Tibial nerve (tissue), 4 donors: ENCODE data around the gene IFIT3. TPM values are rescaled to one million over a fixed set of nuclear protein-coding genes. Genes with fewer than 3 reads are reported as not detected.
A peak's percentile ranks its signal among the peaks of the same experiment; 100 is the strongest.

Experiments
- DNase-seq, 2 donors: peaks; one replicate each; pipeline ENCODE4 v3.0.0-alpha.2; 2019; ENCODE audit warnings: low spot score in 2 of 2
- H3K27ac ChIP-seq, 4 donors: fragments of 200-600 bp; sonication (generic) in 3 of 4; one replicate each; pipeline ENCODE4 v1.5.1; 2017 to 2019; ENCODE audit warnings: mild to moderate bottlenecking in 1 of 4
- H3K27me3 ChIP-seq, 2 donors: fragments of 200-600 bp; sonication (generic) in 1 of 2; one replicate each; pipeline versions ENCODE4 v1.5.1 to v1.6.0; 2017 to 2019
- H3K36me3 ChIP-seq, 3 donors: fragments of 200-600 bp; sonication (generic); one replicate each; pipeline ENCODE4 v1.5.1; 2018 to 2019
- H3K4me1 ChIP-seq, 4 donors: fragments of 200-600 bp; sonication (generic) in 3 of 4; one replicate each; pipeline ENCODE4 v1.5.1; 2017 to 2019
- H3K4me3 ChIP-seq, 4 donors: fragments of 200-600 bp; sonication (generic) in 3 of 4; one replicate each; pipeline ENCODE4 v1.5.1; 2017 to 2019; ENCODE audit warnings: mild to moderate bottlenecking in 1 of 4, moderate library complexity in 1 of 4
- H3K9me3 ChIP-seq, 4 donors: fragments of 200-600 bp; sonication (generic) in 3 of 4; one replicate each; pipeline ENCODE4 v1.5.1; 2017 to 2019
- EP300 ChIP-seq, 2 donors: sonication (generic); formaldehyde crosslinking; IDR thresholded peaks; one replicate each; pipeline ENCODE4 v1.6.1; 2017; ENCODE audit warnings: antibody characterized with exemption in 2 of 2, mild to moderate bottlenecking in 1 of 2
- POLR2A ChIP-seq, 2 donors: fragments of 450-650 bp; IDR thresholded peaks; one replicate each; pipeline ENCODE4 v1.6.1; 2017; ENCODE audit warnings: antibody characterized with exemption in 2 of 2, mild to moderate bottlenecking in 2 of 2, moderate library complexity in 2 of 2
- WGBS, 2 donors: methylation state at CpG; one replicate each; pipeline ENCODE4 v1.1.5; 2018; 5-methylcytosine and 5-hydroxymethylcytosine counted together
- total RNA-seq, 4 donors: library from RNA; depleted of rRNA; stranded (reverse); fragments of >200 nt; gene quantifications; one replicate each; pipeline ENCODE4 v1.1.0, GENCODE V29; 2016
- TF ChIP-seq, protein P1 (sequence below), 5 experiments: fragments of 200-600 bp in 3 of 5; fragments of 450-650 bp in 2 of 5; sonication (generic) in 3 of 5; IDR thresholded peaks; one replicate each; pipeline ENCODE4 v1.5.1; 2016 to 2019; ENCODE audit warnings: antibody characterized with exemption in 5 of 5, mild to moderate bottlenecking in 3 of 5, moderate library complexity in 2 of 5

The IFIT3 gene
- total RNA-seq, 4 donors from 2014 or later: 7.2 to 24.9 (median 17.6) TPM

GRCh38 chr10:89371987-89372386 is 44.2 kb downstream of the IFIT3 start:
- Histone ChIP-seq H3K27me3 (no peaks in the 10 kb centered on the region), H3K4me3 (no peak overlapping the region), H3K36me3 (no peaks in the 10 kb centered on the region), H3K27ac (no peak overlapping the region), H3K9me3 (no peaks in the 10 kb centered on the region), H3K4me1 (peaks cover 0 to 52% (median 38%) of the 10 kb centered on the region in 4 donors)
- WGBS, 2 donors: 73 to 91% methylated on average over 3 of the region's 3 CpGs
- no peak for DNase-seq
- TF ChIP-seq POLR2A (IDR thresholded peaks at IDR 0.05): no peak
- TF ChIP-seq, protein P1, sequence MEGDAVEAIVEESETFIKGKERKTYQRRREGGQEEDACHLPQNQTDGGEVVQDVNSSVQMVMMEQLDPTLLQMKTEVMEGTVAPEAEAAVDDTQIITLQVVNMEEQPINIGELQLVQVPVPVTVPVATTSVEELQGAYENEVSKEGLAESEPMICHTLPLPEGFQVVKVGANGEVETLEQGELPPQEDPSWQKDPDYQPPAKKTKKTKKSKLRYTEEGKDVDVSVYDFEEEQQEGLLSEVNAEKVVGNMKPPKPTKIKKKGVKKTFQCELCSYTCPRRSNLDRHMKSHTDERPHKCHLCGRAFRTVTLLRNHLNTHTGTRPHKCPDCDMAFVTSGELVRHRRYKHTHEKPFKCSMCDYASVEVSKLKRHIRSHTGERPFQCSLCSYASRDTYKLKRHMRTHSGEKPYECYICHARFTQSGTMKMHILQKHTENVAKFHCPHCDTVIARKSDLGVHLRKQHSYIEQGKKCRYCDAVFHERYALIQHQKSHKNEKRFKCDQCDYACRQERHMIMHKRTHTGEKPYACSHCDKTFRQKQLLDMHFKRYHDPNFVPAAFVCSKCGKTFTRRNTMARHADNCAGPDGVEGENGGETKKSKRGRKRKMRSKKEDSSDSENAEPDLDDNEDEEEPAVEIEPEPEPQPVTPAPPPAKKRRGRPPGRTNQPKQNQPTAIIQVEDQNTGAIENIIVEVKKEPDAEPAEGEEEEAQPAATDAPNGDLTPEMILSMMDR (IDR thresholded peaks at IDR 0.05): no peak
- no peak for TF ChIP-seq EP300 (IDR thresholded peaks at IDR 0.05)

DNA sequence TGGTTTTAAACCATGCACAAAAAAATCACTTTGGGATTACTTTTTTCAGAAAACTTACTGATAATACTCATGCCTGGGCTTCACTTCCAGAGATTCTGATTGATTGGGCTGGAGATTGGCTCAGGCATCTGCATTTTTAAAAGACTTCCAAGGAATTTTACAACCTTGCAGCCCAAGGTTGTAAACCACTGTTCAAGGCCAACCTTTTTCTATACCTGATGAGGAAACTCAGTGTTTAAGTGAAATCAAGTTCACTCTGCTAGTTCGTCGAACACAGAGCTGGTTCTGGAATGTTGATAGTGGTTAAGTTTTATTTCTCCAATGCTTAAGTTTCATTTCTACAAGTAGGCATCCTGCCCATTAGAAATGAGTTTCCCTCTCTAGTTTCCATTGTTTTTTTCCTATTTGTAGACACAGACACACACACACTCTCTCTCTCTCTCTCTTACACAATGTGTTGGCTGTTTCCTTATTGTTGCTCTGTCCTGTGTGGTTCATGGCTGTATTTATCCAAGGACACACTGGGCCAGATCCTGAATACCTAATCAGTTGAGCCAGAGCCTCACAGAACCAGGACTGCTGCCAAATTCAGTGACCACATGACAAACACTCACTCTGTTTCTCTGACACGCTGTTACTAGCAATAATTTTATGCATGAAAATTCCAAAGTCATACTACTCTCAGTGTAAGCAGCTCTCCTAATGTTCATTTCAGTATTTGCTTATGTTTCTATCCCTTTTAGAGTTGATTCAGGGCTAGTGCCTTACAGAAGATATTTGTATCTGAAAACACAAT is 46.3 kb downstream of the IFIT3 start:
- TF ChIP-seq POLR2A (IDR thresholded peaks at IDR 0.05) (peak in 1 of 2 donors; percentile 26), EP300 (IDR thresholded peaks at IDR 0.05) (peak; percentile 79 to 98)
- TF ChIP-seq, protein P1 (IDR thresholded peaks at IDR 0.05): peak in 1 of 5 experiments; percentile 19
- Histone ChIP-seq H3K4me3 (peak overlapping the region in 1 of 4 donors; percentile 10), H3K4me1 (peaks cover 0 to 30% (median 25%) of the 10 kb centered on the region in 4 donors)

DNA sequence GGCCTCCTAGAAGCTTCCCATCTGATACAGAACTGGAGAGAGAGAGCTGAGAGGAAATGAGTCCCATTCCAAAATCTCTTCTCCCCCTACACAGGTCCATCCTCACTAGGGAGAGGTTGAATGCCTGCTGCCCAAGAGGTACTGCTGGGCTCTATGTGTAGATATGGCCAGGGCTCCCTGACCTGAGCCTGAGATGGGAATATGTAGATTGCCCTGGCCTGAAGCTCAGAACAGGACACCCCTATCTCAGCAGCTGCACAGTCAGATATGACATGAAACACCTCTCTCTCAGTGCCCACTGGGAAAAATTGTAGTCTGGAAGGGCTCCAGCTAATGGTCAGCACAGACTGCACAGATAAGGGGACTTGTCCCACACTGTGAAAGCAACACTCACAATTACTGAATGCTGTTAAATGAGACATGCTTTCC is 46.9 kb downstream of the IFIT3 start:
- H3K9me3 ChIP-seq: no peaks in the 10 kb centered on the region
- no peaks in the 10 kb centered on the region for H3K27me3 ChIP-seq
- TF ChIP-seq POLR2A (IDR thresholded peaks at IDR 0.05) (no peak), EP300 (IDR thresholded peaks at IDR 0.05) (no peak)
- TF ChIP-seq, protein P1 (IDR thresholded peaks at IDR 0.05): no peak
- peak overlapping the region; percentile 67 to 93 (median 88) for H3K27ac ChIP-seq
- no peaks in the 10 kb centered on the region for H3K36me3 ChIP-seq
- no peak overlapping the region for H3K4me3 ChIP-seq
- no peak for DNase-seq
- H3K4me1 ChIP-seq: peaks cover 0 to 24% (median 20%) of the 10 kb centered on the region in 4 donors

More for the DNA sequence above, 46.3 kb downstream of the IFIT3 start:
- no peaks in the 10 kb centered on the region for H3K36me3 ChIP-seq
- DNase-seq: peak; percentile 84 to 95
- no peaks in the 10 kb centered on the region for H3K9me3 ChIP-seq
- 1 to 2% methylated on average over 3 of the region's 3 CpGs for WGBS, 2 donors
- no peaks in the 10 kb centered on the region for H3K27me3 ChIP-seq
- peak overlapping the region; percentile 67 to 93 (median 88) for H3K27ac ChIP-seq

GRCh38 chr10:89377705-89378637 is 50.2 kb downstream of the IFIT3 start, which contains the start of gene IFIT1B:
Gene IFIT1B (plus strand): TSS chr10:89378056. CDS start chr10:89378136, 80 bp downstream.
- H3K4me1 ChIP-seq: peaks cover 0 to 22% (median 19%) of the 10 kb centered on the region in 4 donors
- no peaks in the 10 kb centered on the region for H3K27me3 ChIP-seq
- no peak within 1 kb of the TSS for H3K27ac ChIP-seq
- TF ChIP-seq POLR2A (IDR thresholded peaks at IDR 0.05) (no peak), EP300 (IDR thresholded peaks at IDR 0.05) (no peak)
- TF ChIP-seq, protein P1 (IDR thresholded peaks at IDR 0.05): no peak
- no peaks in the 10 kb centered on the region for H3K9me3 ChIP-seq
- H3K36me3 ChIP-seq: no peaks in the 10 kb centered on the region
- no peak for DNase-seq
- 93 to 95% methylated on average over 5 of the region's 5 CpGs for WGBS, 2 donors
- H3K4me3 ChIP-seq: no peak within 1 kb of the TSS
